ENCODE data around the gene TESK1. TPM values are rescaled to one million over a fixed set of nuclear protein-coding genes. Genes with fewer than 3 reads are reported as not detected.

TESK1 gene
- total and polyA plus RNA-seq, 2 of the 4 experiments (the other 2 are of a cell fraction) = 3.4 to 21.0 TPM

DNA sequence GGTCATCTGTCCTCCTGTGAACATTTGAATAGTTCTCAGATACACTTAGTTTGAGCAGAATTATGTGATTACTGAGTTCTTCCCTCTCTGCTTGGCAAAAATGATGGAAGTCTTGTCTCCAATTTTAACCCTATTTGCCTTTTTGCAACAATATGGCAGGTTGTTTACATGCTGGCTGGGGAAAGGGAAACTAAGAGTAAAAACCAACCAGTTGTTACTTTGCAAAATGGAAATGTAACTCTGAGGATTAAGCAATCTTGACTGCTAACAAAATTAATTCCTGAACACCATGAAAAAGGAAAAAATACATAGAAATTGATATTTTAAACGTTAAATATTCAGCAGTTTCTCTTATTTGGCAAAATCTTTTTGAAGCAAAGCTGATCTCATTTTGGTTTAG lies 34.6 kb downstream of the TESK1 start:
- WGBS, 2 experiments (ENCODE audit: extremely low coverage in 2 of 2, insufficient read length in 1 of 2) = no CpG with 5 or more reads among the region's 1 CpG
- Histone ChIP-seq H2BK120ac (ENCODE audit: low read depth, low read length) (no peak overlapping the region), H3K9me1 (ENCODE audit: insufficient read depth, low read length) (no peaks in the 10 kb centered on the region), H3K9me3 (ENCODE audit: control insufficient read depth, insufficient read depth, low read length) (no peaks in the 10 kb centered on the region), H3K9ac (ENCODE audit: low read depth, low read length) (no peak overlapping the region), H3K18ac (ENCODE audit: low read depth, low read length) (no peak overlapping the region), H2BK5ac (ENCODE audit: low read depth, low read length, poor library complexity, severe bottlenecking) (no peak overlapping the region), H3K14ac (replicated peaks; ENCODE audit: low read depth, low read length) (no peak overlapping the region), H4K20me1 (ENCODE audit: insufficient read depth, low read length) (no peaks in the 10 kb centered on the region), H3K23ac (ENCODE audit: low read depth, low read length) (no peak overlapping the region), H3K4ac (ENCODE audit: low read depth, low read length) (no peak overlapping the region), H4K91ac (ENCODE audit: insufficient read depth, low read depth, low read length) (no peak overlapping the region), H3K27ac (ENCODE audit: insufficient read depth, low read length) (no peak overlapping the region), H3K27me3 (ENCODE audit: control insufficient read depth, insufficient read depth, low read length) (no peaks in the 10 kb centered on the region; the same call in 1 of the 2 replicates), H3K4me3 (ENCODE audit: insufficient read depth, low read depth, low read length) (no peak overlapping the region), H4K5ac (ENCODE audit: low read depth, low read length) (no peak overlapping the region), H3K56ac (ENCODE audit: extremely low read depth, insufficient read depth, low read length) (no peak overlapping the region), H3K4me1 (ENCODE audit: control insufficient read depth, insufficient read depth, low read length) (no peaks in the 10 kb centered on the region), H3K36me3 (ENCODE audit: control insufficient read depth, insufficient read depth, low read length) (no peaks in the 10 kb centered on the region), H3K4me2 (ENCODE audit: low read depth, low read length) (no peak overlapping the region), H2BK20ac (ENCODE audit: low read depth, low read length) (no peak overlapping the region), H3K79me1 (ENCODE audit: low read depth in 1 of 2, low read length in 2 of 2) (no peaks in the 10 kb centered on the region), H2AK5ac (ENCODE audit: low read depth, low read length) (no peak overlapping the region), H2AK9ac (replicated peaks; ENCODE audit: low read depth, low read length, poor library complexity) (no peak overlapping the region), H2BK15ac (ENCODE audit: low read depth, low read length) (no peak overlapping the region), H4K8ac (ENCODE audit: low read depth in 2 of 2, low read length in 2 of 2) (no peak overlapping the region), H2AFZ (replicated peaks; ENCODE audit: low read length, poor library complexity) (no peak overlapping the region)
- BruUV-seq (replicated peaks) = no TSS peak
- intact Hi-C loops (cut with micrococcal nuclease) = no loop called here
- ChIA-PET CTCF (no interaction called here), POLR2A (ENCODE audit: unreplicated experiment) (no interaction called here)
- in situ Hi-C loops (cut with MboI; ENCODE audit: low sequenced_read_pairs) = no loop called here
- DNase-seq = no peak
- TF ChIP-seq CHD1 (IDR thresholded peaks at IDR 0.05; ENCODE audit: low read depth, low read length) = no peak
- TF ChIP-seq, protein P1, sequence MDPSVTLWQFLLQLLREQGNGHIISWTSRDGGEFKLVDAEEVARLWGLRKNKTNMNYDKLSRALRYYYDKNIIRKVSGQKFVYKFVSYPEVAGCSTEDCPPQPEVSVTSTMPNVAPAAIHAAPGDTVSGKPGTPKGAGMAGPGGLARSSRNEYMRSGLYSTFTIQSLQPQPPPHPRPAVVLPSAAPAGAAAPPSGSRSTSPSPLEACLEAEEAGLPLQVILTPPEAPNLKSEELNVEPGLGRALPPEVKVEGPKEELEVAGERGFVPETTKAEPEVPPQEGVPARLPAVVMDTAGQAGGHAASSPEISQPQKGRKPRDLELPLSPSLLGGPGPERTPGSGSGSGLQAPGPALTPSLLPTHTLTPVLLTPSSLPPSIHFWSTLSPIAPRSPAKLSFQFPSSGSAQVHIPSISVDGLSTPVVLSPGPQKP (IDR thresholded peaks at IDR 0.05; ENCODE audit: borderline replicate concordance, low read depth, low read length) = no peak
- no peak for TF ChIP-seq RAD21 (IDR thresholded peaks at IDR 0.05; ENCODE audit: low read length)
- no peak for TF ChIP-seq CEBPB (IDR thresholded peaks at IDR 0.05; ENCODE audit: low read depth, low read length)
- no peak for TF ChIP-seq MAZ (IDR thresholded peaks at IDR 0.05; ENCODE audit: borderline replicate concordance, low read depth, low read length)
- no peak for TF ChIP-seq SMC3 (IDR thresholded peaks at IDR 0.05; ENCODE audit: low read depth, low read length)
- no peak for TF ChIP-seq MXI1 (IDR thresholded peaks at IDR 0.05; ENCODE audit: borderline replicate concordance, low read depth, low read length)
- no peak for TF ChIP-seq NFE2L2 (IDR thresholded peaks at IDR 0.05; ENCODE audit: low read depth, low read length)
- no peak for TF ChIP-seq RFX5 (IDR thresholded peaks at IDR 0.05; ENCODE audit: low read depth, low read length)
- no peak for TF ChIP-seq MAFK (IDR thresholded peaks at IDR 0.05; ENCODE audit: low read depth, low read length)
- TF ChIP-seq, protein P2, sequence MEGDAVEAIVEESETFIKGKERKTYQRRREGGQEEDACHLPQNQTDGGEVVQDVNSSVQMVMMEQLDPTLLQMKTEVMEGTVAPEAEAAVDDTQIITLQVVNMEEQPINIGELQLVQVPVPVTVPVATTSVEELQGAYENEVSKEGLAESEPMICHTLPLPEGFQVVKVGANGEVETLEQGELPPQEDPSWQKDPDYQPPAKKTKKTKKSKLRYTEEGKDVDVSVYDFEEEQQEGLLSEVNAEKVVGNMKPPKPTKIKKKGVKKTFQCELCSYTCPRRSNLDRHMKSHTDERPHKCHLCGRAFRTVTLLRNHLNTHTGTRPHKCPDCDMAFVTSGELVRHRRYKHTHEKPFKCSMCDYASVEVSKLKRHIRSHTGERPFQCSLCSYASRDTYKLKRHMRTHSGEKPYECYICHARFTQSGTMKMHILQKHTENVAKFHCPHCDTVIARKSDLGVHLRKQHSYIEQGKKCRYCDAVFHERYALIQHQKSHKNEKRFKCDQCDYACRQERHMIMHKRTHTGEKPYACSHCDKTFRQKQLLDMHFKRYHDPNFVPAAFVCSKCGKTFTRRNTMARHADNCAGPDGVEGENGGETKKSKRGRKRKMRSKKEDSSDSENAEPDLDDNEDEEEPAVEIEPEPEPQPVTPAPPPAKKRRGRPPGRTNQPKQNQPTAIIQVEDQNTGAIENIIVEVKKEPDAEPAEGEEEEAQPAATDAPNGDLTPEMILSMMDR (conservative IDR thresholded peaks at IDR 0.05; ENCODE audit: low read depth, low read length) = no peak
- TF ChIP-seq, protein P3, sequence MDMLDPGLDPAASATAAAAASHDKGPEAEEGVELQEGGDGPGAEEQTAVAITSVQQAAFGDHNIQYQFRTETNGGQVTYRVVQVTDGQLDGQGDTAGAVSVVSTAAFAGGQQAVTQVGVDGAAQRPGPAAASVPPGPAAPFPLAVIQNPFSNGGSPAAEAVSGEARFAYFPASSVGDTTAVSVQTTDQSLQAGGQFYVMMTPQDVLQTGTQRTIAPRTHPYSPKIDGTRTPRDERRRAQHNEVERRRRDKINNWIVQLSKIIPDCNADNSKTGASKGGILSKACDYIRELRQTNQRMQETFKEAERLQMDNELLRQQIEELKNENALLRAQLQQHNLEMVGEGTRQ (IDR thresholded peaks at IDR 0.05; ENCODE audit: low read depth, low read length) = no peak
- TF ChIP-seq POLR2A (IDR thresholded peaks at IDR 0.05; ENCODE audit: low read depth, low read length) = no peak
- TF ChIP-seq BHLHE40 (IDR thresholded peaks at IDR 0.05; ENCODE audit: low read depth, low read length) = no peak
- no peak for TF ChIP-seq FOS (IDR thresholded peaks at IDR 0.05; ENCODE audit: low read depth, low read length)
- no peak for TF ChIP-seq RCOR1 (IDR thresholded peaks at IDR 0.05; ENCODE audit: insufficient replicate concordance, low read length)
- ATAC-seq (ENCODE audit: low read depth) = no peak
- dilution Hi-C loops (cut with HindIII; ENCODE audit: low sequenced_read_pairs, unreplicated experiment) = no loop called here

Data from IMR-90 (cell line).